GM18511 (cell line): ENCODE measurements around the gene LRRN1.
"Not testable (repeated sequence)": the region's sequence is repeated elsewhere in the genome, so short reads cannot be mapped to it uniquely, and the experiment has no call there.

Experiments
- ATAC-seq: cut with Tn5 transposase; IDR thresholded peaks from one replicate; pipeline ENCODE4 v1.9.1; 2021; ENCODE audit warnings: mild to moderate bottlenecking, moderate library complexity; ENCODE audit not compliant: unreplicated experiment

LRRN1 gene

GRCh38 chr3:3806092-3806491, 6.9 kb downstream of the LRRN1 start:
- ATAC-seq = no peak

- no peak for ATAC-seq
These were observed 7.6 kb downstream of the LRRN1 start for GRCh38 chr3:3806856-3807255.

- ATAC-seq = no peak
These were observed 13.8 kb downstream of the LRRN1 start for GRCh38 chr3:3813013-3813412.

- no peak for ATAC-seq
These were observed 16.0 kb downstream of the LRRN1 start for GRCh38 chr3:3815206-3815605.

- ATAC-seq = no peak
These were observed 16.8 kb downstream of the LRRN1 start for GRCh38 chr3:3816034-3816433.

GRCh38 chr3:3817865-3818264, 18.6 kb downstream of the LRRN1 start:
- ATAC-seq = no peak

- ATAC-seq = no peak
These were observed 22.5 kb downstream of the LRRN1 start for GRCh38 chr3:3821777-3822176.

- no peak for ATAC-seq
These were observed 25.8 kb downstream of the LRRN1 start for GRCh38 chr3:3825035-3825434.

GRCh38 chr3:3826521-3826920, 27.3 kb downstream of the LRRN1 start:
- no peak for ATAC-seq

GRCh38 chr3:3827111-3827510, 27.9 kb downstream of the LRRN1 start:
- ATAC-seq = no peak

- ATAC-seq = not testable (repeated sequence)
These were observed 29.2 kb downstream of the LRRN1 start for GRCh38 chr3:3828417-3828816.

GRCh38 chr3:3836845-3837244, 37.6 kb downstream of the LRRN1 start:
- no peak for ATAC-seq

- ATAC-seq = no peak
These were observed 43.1 kb downstream of the LRRN1 start for GRCh38 chr3:3842356-3842755.

- no peak for ATAC-seq
These were observed 49.0 kb downstream of the LRRN1 start for GRCh38 chr3:3847994-3848922.

- ATAC-seq = no peak
These were observed 49.7 kb downstream of the LRRN1 start for GRCh38 chr3:3848923-3849275.

GRCh38 chr3:3851621-3852323, 52.5 kb downstream of the LRRN1 start:
- ATAC-seq = peak; percentile 95

GRCh38 chr3:3853544-3853943, 54.3 kb downstream of the LRRN1 start:
- no peak for ATAC-seq

GRCh38 chr3:3855056-3855455, 55.8 kb downstream of the LRRN1 start:
- no peak for ATAC-seq

- no peak for ATAC-seq
These were observed 61.0 kb downstream of the LRRN1 start for GRCh38 chr3:3860235-3860634.

- no peak for ATAC-seq
These were observed 63.3 kb downstream of the LRRN1 start for GRCh38 chr3:3862534-3862933.

- ATAC-seq = no peak
These were observed 76.3 kb downstream of the LRRN1 start for GRCh38 chr3:3875491-3875890.

GRCh38 chr3:3881050-3881449, 81.8 kb downstream of the LRRN1 start:
- no peak for ATAC-seq
